ENCODE results near the gene SLC17A4.

SLC17A4 gene, protein sequence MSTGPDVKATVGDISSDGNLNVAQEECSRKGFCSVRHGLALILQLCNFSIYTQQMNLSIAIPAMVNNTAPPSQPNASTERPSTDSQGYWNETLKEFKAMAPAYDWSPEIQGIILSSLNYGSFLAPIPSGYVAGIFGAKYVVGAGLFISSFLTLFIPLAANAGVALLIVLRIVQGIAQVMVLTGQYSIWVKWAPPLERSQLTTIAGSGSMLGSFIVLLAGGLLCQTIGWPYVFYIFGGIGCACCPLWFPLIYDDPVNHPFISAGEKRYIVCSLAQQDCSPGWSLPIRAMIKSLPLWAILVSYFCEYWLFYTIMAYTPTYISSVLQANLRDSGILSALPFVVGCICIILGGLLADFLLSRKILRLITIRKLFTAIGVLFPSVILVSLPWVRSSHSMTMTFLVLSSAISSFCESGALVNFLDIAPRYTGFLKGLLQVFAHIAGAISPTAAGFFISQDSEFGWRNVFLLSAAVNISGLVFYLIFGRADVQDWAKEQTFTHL

DNA sequence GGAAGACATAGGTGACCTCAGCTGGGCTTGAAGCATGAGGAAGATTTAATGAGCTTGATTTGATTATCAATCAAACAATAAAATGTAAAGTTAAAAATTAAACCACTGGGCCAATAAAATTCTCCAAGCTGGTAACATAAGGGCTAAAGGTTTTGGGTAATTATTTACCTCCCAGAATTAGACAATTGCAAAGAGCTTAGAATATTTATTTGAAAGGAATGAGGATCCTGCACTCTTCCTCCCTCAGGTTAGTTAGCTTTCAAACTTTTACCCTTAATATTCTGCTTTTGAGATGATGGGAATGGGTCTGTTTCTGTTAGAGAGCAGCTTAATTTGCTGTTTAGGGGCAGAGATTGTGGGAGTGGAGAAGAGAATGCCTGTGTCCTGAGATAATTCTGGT, at the start of gene SLC17A4:
SLC17A4 (plus strand) TSS at position 208 of the 400 bp plus-strand sequence. CDS start 7,221 bp downstream, outside the sequence.
- no peak for DNase-seq

DNA sequence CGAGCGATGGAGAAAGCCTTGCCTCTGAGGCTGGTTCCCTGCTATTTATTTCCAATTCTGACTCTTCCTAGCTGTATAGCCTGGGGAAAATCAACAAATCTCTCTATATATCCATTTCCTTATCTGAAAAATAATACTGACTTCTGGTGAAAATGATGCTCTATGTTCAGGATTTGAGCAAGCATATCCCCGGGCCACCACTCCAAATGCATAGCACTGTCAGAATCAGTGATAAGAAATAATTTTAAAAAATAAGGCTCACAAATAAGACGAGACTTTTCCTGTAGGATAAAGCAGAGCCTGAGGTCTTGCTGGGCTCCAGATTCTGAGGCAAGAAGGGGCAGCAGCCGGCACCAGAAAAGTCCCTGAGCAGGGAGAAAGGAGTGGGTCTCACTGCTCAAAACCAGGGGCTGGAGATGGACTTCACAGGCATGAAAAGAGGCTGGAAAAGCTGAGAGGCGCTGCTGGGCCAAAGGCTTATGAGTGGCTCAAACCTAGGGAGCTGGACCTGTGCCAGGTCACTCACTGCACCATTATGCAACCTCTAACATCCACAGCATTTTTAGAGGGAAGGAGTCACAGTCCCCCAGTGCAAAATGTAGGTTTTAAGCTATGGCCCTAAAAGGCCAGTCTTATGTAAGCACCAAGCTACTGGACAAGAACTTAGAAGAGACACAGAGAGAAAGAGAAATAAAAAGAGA, 48.1 kb upstream of the SLC17A4 start:
- no peak for DNase-seq

DNA sequence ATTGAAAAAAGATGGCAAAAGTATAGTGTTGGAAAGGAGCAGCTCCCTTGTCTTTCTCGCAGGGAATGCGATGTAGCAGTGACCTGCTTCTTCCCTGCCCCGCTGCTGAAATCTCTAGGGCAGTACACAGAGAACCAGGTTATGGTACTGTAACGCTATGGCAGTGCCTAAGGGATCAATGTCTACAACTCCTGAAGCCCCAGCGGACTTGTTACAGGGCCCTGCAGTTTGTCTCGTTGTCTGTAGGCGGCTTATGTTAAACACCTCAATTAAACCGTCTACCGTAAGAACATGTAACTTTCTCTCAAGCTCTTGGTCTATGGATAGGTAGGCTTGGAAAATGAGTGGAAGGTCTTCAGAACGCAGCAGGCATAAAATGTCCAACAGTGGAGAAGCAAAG, 44.8 kb upstream of the SLC17A4 start:
- no peak for DNase-seq

DNA sequence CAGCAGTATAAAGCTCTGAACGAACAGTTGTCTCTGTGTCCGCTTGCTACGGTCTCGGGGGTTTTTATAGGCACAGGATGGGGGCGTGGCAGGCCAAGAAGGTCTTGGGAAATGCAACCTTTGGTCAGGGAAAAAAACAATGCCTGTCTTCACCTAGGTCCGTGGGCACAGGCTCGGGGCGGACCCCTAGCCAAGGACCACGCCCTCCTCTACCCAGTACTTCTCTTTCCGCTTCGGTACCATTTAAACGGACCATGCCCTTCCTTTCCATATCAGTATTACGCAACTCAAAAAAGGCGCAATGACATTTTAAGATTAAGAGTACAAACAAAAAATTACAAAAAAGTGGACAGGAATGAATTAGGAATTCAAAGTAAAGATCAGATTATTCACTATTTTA, 44.3 kb upstream of the SLC17A4 start:
- no peak for DNase-seq

DNA sequence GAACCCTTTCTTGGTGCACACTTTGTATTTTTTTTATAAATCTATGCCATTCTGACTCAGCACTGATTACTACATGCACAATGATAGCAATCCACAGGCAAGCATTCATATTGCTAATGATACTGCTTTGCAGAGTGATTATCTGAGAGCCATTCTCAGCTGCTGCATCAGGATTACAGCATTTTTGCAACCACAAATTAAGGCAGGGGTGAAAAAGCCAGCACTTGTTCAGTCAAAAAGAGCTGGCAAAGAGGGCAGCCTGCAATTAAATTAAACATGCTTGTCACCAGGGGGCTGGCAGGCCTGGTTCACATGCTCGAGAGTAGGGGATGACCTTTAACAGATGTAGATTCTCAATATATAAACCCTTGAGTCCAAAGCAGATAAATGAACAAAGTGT, 40.7 kb upstream of the SLC17A4 start:
- peak; percentile 28 for DNase-seq

DNA sequence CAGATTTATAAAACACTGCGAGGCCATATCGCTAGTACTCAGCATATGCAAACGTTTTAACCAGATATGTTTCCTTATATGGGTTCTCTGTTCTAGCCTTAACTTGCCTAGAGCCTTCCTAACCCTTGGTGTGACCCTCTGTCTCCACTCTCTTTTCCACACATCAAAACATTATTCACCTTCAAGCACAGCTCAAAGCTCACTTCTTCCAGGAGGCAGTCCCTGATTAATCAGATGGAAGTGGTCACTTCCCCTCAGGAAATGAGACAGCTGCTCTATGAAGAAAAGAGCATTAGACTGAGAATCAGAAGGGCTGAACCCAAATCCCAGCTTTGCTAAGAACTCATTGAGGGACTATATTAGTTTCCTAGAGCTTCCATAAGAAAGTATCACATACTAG, 39.8 kb upstream of the SLC17A4 start:
- peak; percentile 31 for DNase-seq

DNA sequence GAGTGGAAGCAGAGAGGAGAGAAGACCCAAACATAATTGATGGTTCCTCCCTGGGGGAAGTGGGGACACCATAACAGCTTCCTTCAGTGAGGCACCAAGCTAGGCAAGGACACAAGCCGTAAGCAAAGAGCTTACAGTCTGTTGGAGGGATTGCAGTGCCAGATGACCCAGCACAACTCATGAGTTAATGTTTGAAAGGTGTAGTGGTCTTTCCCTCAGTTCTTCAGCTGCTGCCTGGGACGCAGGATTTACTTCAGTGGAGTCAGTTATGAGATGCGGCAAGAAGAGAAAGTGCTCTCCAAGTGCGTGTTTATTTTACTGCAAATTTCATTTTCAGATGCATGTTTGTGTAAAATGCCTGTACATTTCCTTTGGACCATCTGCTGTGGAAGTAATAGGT, 38.7 kb upstream of the SLC17A4 start:
- DNase-seq = no peak

DNA sequence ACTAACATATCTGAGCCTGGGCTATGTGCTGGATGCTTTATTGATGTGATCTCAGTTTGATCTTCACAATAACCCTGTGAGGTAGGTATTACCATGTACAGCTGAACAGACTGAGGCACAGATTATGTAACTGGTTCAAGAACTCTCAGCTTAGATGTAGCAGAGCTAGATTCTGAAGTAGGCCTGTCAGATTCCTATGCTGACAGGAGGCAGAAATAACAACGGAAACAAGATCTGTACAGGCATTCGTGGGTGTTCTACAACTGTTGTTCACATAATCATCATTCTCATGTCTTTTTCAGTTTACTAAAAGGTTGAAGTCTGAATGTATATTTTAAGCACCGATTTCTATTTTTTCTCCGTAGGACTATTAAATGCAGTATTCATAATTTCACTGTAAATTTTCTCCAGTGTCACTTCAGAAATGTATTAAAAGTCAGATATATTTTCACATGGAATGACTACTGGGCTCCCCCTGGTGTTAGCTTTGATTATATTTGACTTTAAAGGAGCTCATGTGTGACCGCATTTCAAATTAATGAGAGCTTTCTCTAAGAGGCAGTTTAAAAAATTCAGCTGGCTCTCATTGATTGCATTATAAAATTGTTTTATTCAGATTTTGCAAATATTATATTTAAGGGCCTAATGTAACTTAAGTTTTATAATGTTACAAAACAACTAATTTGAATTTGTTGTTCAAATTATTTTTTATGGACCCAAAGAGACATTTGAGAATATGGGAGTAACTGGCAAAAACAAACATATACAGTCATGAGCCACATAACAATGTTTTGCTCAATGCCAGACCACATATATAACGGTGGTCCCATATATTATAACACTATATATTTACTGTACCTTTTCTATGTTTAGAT, 36.4 kb upstream of the SLC17A4 start:
- DNase-seq = peak; percentile 82

DNA sequence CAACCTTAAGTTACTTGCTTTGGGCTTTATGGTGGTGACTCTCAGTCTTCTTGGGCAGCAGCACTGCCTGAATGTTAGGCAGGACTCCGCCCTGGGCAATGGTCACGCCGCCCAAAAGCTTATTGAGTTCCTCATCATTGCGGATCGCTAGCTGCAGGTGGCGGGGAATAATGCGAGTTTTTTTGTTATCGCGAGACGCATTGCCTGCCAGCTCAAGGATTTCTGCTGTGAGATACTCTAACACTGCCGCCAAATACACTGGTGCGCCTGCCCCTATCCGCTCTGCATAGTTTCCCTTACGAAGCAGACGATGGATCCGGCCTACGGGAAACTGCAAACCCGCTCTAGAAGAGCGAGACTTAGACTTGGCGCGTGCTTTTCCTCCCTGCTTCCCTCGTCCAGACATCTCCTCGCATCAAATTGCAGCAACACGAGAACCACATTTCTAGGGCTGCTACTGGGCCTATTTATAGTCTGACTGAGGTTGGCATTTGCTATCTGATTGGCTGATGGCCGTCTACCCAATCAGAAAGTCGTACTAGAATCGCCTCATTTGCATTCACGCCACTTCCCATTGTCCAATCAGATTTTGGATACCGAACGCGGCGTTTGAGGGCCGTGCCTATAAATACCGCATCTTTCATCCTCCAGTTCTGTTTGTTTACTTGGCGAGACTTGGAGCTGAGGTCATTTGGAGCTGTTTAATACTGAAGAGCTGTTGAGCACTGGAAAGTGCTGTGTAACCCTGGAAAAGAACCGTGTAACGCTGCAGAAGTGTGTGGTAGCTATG, 28.2 kb upstream of the SLC17A4 start:
- DNase-seq = no peak

DNA sequence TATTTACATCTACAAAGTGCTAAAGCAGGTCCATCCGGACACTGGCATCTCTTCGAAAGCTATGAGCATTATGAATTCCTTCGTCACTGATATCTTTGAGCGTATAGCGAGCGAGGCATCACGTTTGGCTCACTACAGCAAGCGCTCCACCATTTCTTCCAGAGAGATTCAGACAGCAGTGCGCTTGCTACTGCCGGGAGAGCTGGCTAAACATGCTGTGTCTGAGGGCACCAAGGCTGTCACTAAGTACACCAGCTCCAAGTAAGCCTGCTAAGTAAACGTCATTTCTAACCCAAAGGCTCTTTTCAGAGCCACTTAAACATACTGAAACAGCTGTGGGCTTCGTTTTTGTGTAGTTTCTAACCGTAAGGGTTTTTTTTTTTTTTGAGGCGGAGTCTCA, 27.5 kb upstream of the SLC17A4 start:
- no peak for DNase-seq

DNA sequence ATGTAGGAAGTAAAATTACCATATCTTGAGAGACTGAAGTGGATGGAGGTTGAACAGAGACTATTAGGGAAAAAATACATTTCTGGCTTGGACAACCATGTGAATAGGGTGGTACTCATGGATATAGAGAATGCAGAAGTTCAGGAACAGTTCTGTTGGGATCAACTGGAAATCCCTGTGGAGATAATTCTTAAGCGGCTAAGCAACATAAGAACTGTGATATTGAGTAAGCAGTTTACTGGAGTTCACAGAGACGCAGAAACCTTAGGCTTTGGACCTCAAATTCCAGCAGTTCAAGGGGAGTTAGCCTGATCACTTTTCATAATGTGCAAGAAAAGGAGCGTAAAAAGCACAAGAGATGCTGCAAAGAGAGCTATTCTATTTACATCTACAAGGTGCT, 23.6 kb upstream of the SLC17A4 start:
- no peak for DNase-seq

DNA sequence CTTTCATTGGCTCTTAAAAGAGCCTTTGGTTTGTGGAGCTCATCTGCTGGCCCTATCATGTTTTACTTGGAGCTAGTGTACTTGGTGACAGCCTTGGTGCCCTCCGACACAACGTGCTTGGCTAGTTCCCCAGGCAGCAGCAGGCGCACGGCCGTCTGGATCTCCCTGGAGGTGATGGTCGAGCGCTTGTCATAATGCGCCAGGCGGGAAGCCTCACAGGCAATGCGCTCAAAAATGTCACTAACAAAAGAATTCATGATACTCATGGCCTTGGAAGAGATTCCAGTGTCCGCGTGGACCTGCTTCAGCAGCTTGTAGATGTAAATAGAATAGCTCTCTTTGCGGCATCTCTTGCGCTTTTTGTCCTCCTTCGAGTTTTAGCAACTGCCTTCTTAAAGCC, 22.8 kb upstream of the SLC17A4 start:
- no peak for DNase-seq

DNA sequence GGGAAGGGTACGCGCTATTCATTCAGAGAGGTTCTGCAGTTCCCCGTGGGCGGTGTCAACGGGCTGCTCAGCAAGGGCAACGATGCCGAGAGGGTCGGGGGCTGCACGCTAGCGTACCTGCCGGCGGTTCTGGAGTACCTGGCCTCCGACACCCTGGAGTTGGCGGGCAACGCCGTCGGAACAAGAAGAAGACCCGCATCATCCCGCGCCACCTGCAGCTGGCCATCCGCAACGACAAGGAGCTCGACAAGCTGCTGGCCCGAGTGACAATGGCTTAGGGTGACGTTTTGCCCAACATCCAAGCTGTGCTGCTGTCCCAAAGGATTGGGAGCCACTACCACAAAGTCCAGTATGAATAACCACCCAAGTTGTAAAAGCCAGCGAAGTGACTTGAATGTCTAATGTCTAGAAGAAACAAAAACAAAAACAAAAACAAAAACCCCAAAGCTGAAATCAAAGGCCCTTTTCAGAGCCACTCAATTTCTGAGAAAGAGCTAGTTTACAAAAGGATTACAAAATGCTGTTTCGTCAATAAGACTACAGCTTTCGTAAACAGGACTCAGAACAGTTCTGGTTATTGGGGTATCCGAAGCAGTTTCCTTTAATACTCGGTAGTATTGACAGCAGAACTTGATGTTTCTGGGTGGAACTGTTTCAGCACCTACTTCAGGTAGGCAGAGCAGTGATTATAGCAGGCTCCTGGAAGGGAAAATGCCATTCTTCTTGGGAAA, 21.9 kb upstream of the SLC17A4 start:
- no peak for DNase-seq

DNA sequence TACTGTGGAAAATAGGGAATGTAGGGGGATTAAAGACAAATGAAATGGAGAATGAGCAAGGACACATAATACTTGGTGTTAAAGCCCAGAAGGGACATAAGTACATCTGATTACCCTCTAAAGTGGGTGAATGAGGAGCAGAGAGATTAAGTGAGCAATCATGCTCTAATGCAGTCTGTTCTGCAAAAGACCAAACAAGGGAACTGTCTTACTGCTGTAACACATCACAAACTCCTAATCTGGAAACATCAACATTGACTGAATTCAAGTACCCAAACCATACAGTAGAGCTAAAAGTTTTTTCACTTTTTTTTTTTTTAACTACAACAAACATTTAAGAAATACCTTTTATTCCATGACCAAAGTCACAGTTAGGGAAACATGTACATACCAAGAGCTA, 19.3 kb upstream of the SLC17A4 start:
- DNase-seq = no peak

DNA sequence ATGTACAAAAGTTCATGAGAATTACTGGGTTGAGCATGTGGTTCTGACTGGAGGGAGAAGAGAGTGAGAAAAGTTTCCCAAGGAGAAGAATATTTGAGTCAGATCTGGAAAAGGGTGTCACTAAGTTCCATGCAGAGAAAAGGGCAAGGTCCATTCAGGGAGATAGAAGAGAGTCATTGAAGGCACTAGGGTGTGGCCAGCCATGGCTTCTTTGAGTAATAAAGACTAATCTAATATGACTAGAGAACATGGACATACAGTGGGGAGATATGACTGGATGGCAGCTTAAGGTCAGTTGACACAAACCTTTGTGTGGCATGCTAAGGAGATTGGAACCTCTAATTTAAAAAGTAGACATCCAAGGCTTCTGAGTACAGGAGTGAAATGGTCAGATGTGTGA, 10.7 kb upstream of the SLC17A4 start:
- no peak for DNase-seq

DNA sequence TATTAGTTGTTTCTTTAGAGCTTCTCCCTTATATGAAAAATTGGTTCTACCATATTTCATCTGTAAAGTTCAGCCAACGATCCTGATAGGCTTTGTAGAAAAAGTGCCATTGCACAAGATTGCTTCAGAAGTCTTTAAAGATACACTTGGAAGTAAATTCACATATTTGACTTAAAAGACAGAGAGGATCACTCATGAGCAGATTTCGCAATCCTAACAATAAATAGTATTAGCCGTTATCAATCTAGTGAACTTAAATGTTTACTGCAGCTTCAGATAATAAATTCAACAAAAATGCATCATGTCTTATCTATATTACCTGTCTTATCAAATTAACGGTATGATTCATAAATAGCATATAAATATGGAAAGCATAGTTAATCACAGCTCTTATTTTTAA, 8.7 kb upstream of the SLC17A4 start:
- DNase-seq = no peak

DNA sequence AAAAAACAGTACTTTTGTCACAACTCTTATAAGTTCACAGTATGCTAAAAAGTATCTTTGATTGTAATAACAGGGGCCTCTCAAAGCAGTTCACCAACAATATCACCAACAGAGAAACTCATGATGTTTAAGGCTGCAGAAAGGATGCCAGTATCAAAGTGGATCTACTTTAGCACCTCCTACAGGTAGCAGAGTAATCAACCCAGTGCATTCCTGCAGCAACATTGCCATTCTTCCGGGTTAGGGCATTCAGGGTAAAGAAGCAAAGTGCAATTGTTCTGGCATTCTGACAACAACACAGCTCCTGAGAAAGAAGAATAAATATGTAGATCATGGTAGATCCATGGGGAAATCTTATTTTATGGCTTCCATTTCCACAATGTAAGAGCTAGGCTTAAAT, 7.6 kb upstream of the SLC17A4 start:
- DNase-seq = no peak

DNA sequence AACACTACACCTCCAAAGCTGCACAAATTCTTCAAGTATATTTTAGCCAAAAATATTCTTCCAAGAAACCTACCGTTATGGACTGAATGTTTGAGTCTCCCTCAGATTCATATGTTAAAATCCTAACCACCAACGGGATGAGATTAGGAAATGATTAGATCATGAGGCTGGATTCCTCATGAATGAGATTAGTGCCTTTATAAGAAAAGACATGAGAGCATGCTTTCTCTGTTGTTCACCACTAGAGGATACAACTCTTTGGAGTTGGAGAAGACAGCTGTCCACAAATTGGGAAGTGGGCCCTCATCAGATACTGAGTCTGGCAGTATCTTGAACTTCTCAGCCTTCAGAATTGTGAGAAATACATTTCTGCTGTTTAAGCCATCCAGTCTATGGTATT, 7.1 kb upstream of the SLC17A4 start:
- peak; percentile 12 for DNase-seq

DNA sequence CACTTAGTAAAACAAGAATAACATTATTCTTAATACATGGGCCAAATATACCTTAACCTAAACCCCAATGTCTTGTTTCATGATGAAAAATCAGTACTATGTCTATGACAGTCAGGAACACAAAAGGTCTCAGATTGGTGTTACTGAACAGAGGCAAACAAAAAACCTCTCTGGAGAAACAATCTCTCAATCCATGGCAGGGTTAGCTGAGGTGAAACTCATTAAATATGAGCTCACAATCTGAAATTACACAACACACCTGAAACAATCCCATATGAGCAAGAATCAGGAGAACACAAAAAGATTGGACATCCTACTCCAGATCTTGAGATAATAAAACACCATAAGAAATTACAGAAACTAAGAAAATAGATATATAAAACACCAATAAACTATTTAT, 6.5 kb upstream of the SLC17A4 start:
- no peak for DNase-seq

DNA sequence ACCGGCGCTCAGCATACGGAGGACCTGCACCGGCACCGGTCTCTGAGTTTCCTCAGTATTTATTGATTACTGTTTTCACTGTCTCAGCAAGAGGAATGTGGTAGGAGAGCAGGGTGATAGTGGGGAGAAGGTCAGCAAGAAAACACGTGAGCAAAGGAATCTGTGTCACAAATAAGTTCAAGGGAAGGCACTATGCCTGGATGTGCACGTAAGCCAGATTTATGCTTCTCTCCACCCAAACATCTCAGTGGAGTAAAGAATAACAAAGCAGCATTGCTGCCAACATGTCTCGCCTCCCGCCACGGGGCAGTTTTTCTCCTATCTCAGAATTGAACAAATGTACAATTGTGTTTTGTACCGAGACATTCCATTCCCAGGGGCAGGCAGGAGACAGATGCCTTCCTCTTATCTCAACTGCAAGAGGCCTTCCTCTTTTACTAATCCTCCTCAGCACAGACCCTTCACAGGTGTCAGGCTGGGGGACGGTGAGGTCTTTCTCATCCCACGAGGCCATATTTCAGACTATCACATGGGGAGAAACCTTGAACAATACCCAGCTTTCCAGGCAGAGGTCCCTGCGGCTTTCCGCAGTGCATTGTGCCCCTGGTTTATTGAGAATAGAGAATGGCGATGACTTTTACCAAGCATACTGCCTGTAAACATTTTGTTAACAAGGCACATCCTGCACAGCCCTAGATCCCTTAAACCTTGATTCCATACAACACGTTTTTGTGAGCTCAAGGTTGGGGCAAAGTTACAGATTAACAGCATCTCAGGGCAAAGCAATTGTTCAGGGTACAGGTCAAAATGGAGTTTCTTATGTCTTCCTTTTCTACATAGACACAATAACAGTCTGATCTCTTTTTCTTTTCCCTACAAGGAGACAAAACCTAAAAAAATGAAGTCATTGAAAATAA, 5.7 kb upstream of the SLC17A4 start:
- peak; percentile 19 for DNase-seq

DNA sequence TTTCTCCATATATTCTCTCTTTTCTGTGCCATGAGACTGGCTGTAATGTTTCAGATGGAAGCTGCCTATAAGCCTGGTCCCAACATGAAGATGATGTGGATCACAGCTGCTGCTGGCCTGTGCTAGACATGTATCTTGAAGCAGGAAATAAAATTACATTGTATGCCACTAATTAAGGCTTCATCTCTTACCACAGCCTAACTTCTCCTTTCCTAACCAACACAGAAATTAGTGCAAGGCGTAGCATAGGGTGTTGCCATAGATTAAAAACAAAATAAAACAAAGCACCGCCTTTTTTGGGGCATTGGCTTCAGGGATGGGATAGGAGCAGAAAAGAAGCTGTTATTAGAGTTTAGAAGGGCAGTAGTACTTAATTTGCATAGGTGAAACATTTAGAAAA, 4.7 kb upstream of the SLC17A4 start:
- DNase-seq = peak; percentile 89

All from hematopoietic multipotent progenitor cell treated with erythropoietin and hydrocortisone succinate and interleukin-3 and kit ligand, for 4 days (in vitro differentiated cells).